HepG2 (cell line): ENCODE measurements around the gene ARHGEF40. TPM values are rescaled to one million over a fixed set of nuclear protein-coding genes. Genes with fewer than 3 reads are reported as not detected.

Experiments
- ATAC-seq: fragments of 200-7000 bp; cut with Tn5 transposase; 3 replicates; pipeline ENCODE4 v1.9.1; 2020; ENCODE audit warnings: mild to moderate bottlenecking, moderate library complexity
- BruUV-seq: library from RNA; stranded (reverse); fragments of 400-500 nt; replicated peaks from 2 replicates; lab custom pipeline; 2021; lab: Mats Ljungman, UMichigan
- CTCF ChIA-PET: fragments of 300-600 bp; formaldehyde crosslinking; extraction: SDS; loops from one replicate; lab custom pipeline; 2021; ENCODE audit warnings: low total read pairs, inconsistent platforms, low intra/inter-chr PET ratio; lab: Yijun Ruan, JAX
- POLR2A ChIA-PET: fragments of 350-600 bp; sonication (Branson Sonifier 250); formaldehyde crosslinking; loops from one replicate; lab custom pipeline; 2020; ENCODE audit warnings: antibody characterized with exemption, inconsistent platforms; lab: Yijun Ruan, JAX
- DNase-seq: peaks from one replicate; pipeline ENCODE4 v3.0.0-alpha.2; 2015; ENCODE audit warnings: low spot score
- FAIRE-seq: peaks from 3 replicates; lab custom pipeline; 2011; peaks lifted over from hg19 to GRCh38; lab: Jason Lieb, UNC
- H2AFZ ChIP-seq: one replicate; pipeline ENCODE4 v1.6.1; 2011; ENCODE audit warnings: low read length, inconsistent platforms
- H3K27ac ChIP-seq: fragments of 300-600 bp; 3 replicates; pipeline ENCODE4 v1.8.0; 2011; ENCODE audit warnings: mixed run types, mild to moderate bottlenecking, mixed read lengths, low read length, inconsistent platforms; ENCODE audit not compliant: insufficient read depth; ENCODE audit errors: extremely low read length
- H3K27me3 ChIP-seq, 2 experiments: fragments of 200-600 bp in 1 of 2; 2 replicates in 1 of 2; 3 replicates in 1 of 2; pipeline versions ENCODE4 v1.6.0 to v1.8.0; 2011; ENCODE audit warnings: low read length in 2 of 2, mild to moderate bottlenecking in 2 of 2, moderate library complexity in 2 of 2, inconsistent platforms in 1 of 2; ENCODE audit not compliant: insufficient read depth in 2 of 2, control insufficient read depth in 1 of 2
- H3K36me3 ChIP-seq, 2 experiments: fragments of 200-600 bp in 1 of 2; replicated peaks in 1 of 2; 2 replicates in 1 of 2; 3 replicates in 1 of 2; pipeline versions ENCODE4 v1.5.1 to v1.8.0; 2011; ENCODE audit warnings: low read length in 2 of 2, inconsistent platforms in 1 of 2; ENCODE audit not compliant: insufficient read depth in 2 of 2, control insufficient read depth in 1 of 2
- H3K4me1 ChIP-seq: 2 replicates; pipeline ENCODE4 v1.5.1; 2012; ENCODE audit warnings: low read length, inconsistent platforms; ENCODE audit not compliant: insufficient read depth
- H3K4me2 ChIP-seq: 2 replicates; pipeline ENCODE4 v1.6.0; 2011; ENCODE audit warnings: low read depth, low read length, inconsistent platforms
- H3K4me3 ChIP-seq, 3 experiments: fragments of 200-600 bp in 1 of 3; sonication (generic), shearing (Covaris generic) in 1 of 3; replicated peaks in 1 of 3; 2 replicates each; pipeline ENCODE4 v1.5.1; 2011 to 2016; ENCODE audit warnings: low read length in 3 of 3, inconsistent platforms in 2 of 3, low read depth in 2 of 3, mild to moderate bottlenecking in 2 of 3, control low read depth in 1 of 3, mixed read lengths in 1 of 3; ENCODE audit not compliant: insufficient read depth in 1 of 3
- H3K79me2 ChIP-seq: one replicate; pipeline ENCODE4 v1.6.1; 2011; ENCODE audit warnings: low read length, inconsistent platforms; ENCODE audit not compliant: insufficient read depth
- H3K9ac ChIP-seq: 2 replicates; pipeline ENCODE4 v1.6.0; 2011; ENCODE audit warnings: mild to moderate bottlenecking, low read depth, low read length, inconsistent platforms; ENCODE audit not compliant: insufficient read depth
- H3K9me3 ChIP-seq: 2 replicates; pipeline ENCODE4 v1.5.1; 2012; ENCODE audit warnings: mild to moderate bottlenecking, low read length
- H4K20me1 ChIP-seq: 2 replicates; pipeline ENCODE4 v1.6.0; 2011; ENCODE audit warnings: inconsistent platforms, mild to moderate bottlenecking, low read length, moderate library complexity; ENCODE audit not compliant: insufficient read depth
- ARHGAP35 ChIP-seq: sonication (generic); formaldehyde crosslinking; IDR thresholded peaks from 2 replicates; pipeline ENCODE4 v1.9.0; 2022; ENCODE audit warnings: mild to moderate bottlenecking, inconsistent platforms, moderate library complexity, missing genetic modification reagents, borderline replicate concordance
- BCL6 ChIP-seq: IDR thresholded peaks from 2 replicates; pipeline ENCODE4 v1.6.1; 2016; ENCODE audit warnings: missing genetic modification reagents, missing compliant biosample characterization
- KDM3A ChIP-seq: IDR thresholded peaks from 2 replicates; pipeline ENCODE4 v1.6.1; 2018; ENCODE audit warnings: low read depth, missing compliant biosample characterization
- MBNL3 ChIP-seq: fragments of 250-450 bp; sonication (Bioruptor Pico); conservative IDR thresholded peaks from 2 replicates; pipeline ENCODE4 v1.8.0; 2022; ENCODE audit warnings: mild to moderate bottlenecking, inconsistent platforms
- SUZ12 ChIP-seq: fragments of 150-350 bp; IDR thresholded peaks from 2 replicates; pipeline ENCODE4 v1.6.1; 2014; ENCODE audit warnings: low read depth, low read length
- ZNF24 ChIP-seq: fragments of 450-650 bp; IDR thresholded peaks from 2 replicates; pipeline ENCODE4 v1.6.1; 2017; ENCODE audit warnings: antibody characterized with exemption, mild to moderate bottlenecking
- ZNF766 ChIP-seq: sonication (generic); formaldehyde crosslinking; IDR thresholded peaks from 2 replicates; pipeline ENCODE4 v1.5.0; 2020; ENCODE audit warnings: missing genetic modification reagents, borderline replicate concordance
- ZNF775 ChIP-seq: sonication (generic); formaldehyde crosslinking; IDR thresholded peaks from 2 replicates; pipeline ENCODE4 v1.4.0; 2020; ENCODE audit warnings: missing genetic modification reagents, mild to moderate bottlenecking, moderate library complexity, borderline replicate concordance
- WGBS: methylation state at CpG from one replicate; pipeline ENCODE4 v1.1.6; 2017; ENCODE audit warnings: low lambda C conversion rate; 5-methylcytosine and 5-hydroxymethylcytosine counted together
- in situ Hi-C: cut with HindIII; loops from 2 replicates; pipeline ENCODE4 v1.10.0; 2017; ENCODE audit warnings: low pct_unique_long_range_greater_than_20kb; ENCODE audit not compliant: extremely low pct_ligation_motif_present
- intact Hi-C: fragments of 100-400 bp; cut with micrococcal nuclease; formaldehyde crosslinking; loops from one replicate; pipeline ENCODE4 v1.10.0; 2022; ENCODE audit not compliant: unreplicated experiment
- polyA plus RNA-seq, 8 experiments: library from polyadenylated mRNA; depleted of rRNA in 3 of 8; stranded (reverse) in 7 of 8; unstranded in 1 of 8; fragments of >200 nt; fragmentation: Illumina TruSeq in 4 of 8; extraction: Trizol in 4 of 8; gene quantifications; 2 replicates each; pipeline versions ENCODE4 v1.2.1 to v1.2.3, GENCODE V29; 2011 to 2016; ENCODE audit warnings: low read depth in 4 of 8, missing spikeins in 1 of 8, mixed read lengths in 1 of 8; ENCODE audit not compliant: insufficient read depth in 1 of 8
- total RNA-seq, 5 experiments: library from RNA; depleted of rRNA; stranded (reverse); fragments of >200 nt; fragmentation: Illumina TruSeq; extraction: Trizol; gene quantifications; 2 replicates each; pipeline ENCODE4 v1.2.3, GENCODE V29; 2016; ENCODE audit warnings: low read depth in 1 of 5
- TF ChIP-seq, protein P1 (sequence below): sonication (generic); formaldehyde crosslinking; IDR thresholded peaks from 2 replicates; pipeline ENCODE4 v1.5.1; 2020; ENCODE audit warnings: mild to moderate bottlenecking, missing genetic modification reagents, borderline replicate concordance
- TF ChIP-seq, protein P2 (sequence below): sonication (generic); formaldehyde crosslinking; IDR thresholded peaks from 2 replicates; pipeline ENCODE4 v1.5.0; 2020; ENCODE audit warnings: mild to moderate bottlenecking, missing genetic modification reagents, borderline replicate concordance
- TF ChIP-seq, protein P3 (sequence below): sonication (generic); formaldehyde crosslinking; IDR thresholded peaks from 2 replicates; pipeline ENCODE4 v1.4.0; 2020; ENCODE audit warnings: mild to moderate bottlenecking, low read depth, missing genetic modification reagents

ARHGEF40 gene
- total and polyA plus RNA-seq, 2 of the 13 experiments (the other 11 are each of a cell fraction or from before 2014, with no cell fraction given) = 28.1 to 78.1 TPM

DNA sequence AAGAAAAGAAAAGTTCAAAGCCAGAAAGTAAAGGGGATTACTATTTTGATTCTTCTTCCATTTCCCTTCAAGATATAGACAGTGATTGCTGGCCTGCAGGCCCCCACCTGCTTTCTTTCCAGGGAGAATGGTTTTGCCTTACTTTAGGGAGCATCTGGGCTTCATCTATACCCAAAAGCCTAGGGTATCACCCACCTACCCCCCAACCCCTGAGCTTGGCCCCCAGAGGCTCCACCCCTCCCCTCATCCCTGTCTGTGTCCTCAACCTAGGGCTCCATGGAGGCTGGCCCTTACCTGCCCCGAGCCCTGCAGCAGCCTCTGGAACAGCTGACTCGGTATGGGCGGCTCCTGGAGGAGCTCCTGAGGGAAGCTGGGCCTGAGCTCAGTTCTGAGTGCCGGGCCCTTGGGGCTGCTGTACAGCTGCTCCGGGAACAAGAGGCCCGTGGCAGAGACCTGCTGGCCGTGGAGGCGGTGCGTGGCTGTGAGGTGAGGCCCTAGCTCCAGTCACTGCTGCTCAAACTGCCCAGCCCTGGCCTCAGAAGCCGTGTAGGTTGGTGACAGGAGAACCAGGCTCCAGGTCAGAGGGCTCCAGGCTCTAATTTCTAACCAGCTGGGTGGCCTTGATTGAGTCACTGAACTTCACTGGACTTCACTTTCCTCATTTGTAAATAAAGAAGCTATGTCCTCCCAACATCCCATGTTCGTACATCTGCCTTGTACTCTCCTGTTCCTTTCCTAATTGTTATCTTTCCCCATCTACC lies 13.6 kb downstream of the ARHGEF40 start:
- no TSS peak for BruUV-seq
- H3K9me3 ChIP-seq = no peaks in the 10 kb centered on the region
- no peak overlapping the region for H3K4me2 ChIP-seq
- H3K36me3 ChIP-seq = peaks cover 52 to 77% of the 10 kb centered on the region in 2 experiments
- ChIA-PET POLR2A (interaction anchor here (0.9 to 4.2 kb wide), 10 partner anchors 9 to 69 kb away, joined by 3 to 47 read pairs (median 5); partner anchors contain the start of genes ARHGEF40 and ZNF219), CTCF (no interaction called here)
- ATAC-seq (peak; percentile 15), DNase-seq (no peak), FAIRE-seq (no peak)
- no peaks in the 10 kb centered on the region for H3K27me3 ChIP-seq
- peaks cover 22% of the 10 kb centered on the region for H3K4me1 ChIP-seq
- in situ Hi-C loops (no loop called here), intact Hi-C loops (no loop called here)
- no peak overlapping the region for H3K4me3 ChIP-seq
- H4K20me1 ChIP-seq = no peaks in the 10 kb centered on the region
- H3K27ac ChIP-seq = no peak overlapping the region
- no peak overlapping the region for H3K9ac ChIP-seq
- no peak overlapping the region for H2AFZ ChIP-seq
- no peaks in the 10 kb centered on the region for H3K79me2 ChIP-seq
- WGBS = 83% methylated on average over 8 of the region's 11 CpGs
- no peak for TF ChIP-seq ARHGAP35 (CRISPR knock-in tag)
- TF ChIP-seq, protein P1, sequence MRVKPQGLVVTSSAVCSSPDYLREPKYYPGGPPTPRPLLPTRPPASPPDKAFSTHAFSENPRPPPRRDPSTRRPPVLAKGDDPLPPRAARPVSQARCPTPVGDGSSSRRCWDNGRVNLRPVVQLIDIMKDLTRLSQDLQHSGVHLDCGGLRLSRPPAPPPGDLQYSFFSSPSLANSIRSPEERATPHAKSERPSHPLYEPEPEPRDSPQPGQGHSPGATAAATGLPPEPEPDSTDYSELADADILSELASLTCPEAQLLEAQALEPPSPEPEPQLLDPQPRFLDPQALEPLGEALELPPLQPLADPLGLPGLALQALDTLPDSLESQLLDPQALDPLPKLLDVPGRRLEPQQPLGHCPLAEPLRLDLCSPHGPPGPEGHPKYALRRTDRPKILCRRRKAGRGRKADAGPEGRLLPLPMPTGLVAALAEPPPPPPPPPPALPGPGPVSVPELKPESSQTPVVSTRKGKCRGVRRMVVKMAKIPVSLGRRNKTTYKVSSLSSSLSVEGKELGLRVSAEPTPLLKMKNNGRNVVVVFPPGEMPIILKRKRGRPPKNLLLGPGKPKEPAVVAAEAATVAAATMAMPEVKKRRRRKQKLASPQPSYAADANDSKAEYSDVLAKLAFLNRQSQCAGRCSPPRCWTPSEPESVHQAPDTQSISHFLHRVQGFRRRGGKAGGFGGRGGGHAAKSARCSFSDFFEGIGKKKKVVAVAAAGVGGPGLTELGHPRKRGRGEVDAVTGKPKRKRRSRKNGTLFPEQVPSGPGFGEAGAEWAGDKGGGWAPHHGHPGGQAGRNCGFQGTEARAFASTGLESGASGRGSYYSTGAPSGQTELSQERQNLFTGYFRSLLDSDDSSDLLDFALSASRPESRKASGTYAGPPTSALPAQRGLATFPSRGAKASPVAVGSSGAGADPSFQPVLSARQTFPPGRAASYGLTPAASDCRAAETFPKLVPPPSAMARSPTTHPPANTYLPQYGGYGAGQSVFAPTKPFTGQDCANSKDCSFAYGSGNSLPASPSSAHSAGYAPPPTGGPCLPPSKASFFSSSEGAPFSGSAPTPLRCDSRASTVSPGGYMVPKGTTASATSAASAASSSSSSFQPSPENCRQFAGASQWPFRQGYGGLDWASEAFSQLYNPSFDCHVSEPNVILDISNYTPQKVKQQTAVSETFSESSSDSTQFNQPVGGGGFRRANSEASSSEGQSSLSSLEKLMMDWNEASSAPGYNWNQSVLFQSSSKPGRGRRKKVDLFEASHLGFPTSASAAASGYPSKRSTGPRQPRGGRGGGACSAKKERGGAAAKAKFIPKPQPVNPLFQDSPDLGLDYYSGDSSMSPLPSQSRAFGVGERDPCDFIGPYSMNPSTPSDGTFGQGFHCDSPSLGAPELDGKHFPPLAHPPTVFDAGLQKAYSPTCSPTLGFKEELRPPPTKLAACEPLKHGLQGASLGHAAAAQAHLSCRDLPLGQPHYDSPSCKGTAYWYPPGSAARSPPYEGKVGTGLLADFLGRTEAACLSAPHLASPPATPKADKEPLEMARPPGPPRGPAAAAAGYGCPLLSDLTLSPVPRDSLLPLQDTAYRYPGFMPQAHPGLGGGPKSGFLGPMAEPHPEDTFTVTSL (CRISPR knock-in tag) = no peak
- TF ChIP-seq BCL6 (CRISPR knock-in tag) = no peak
- no peak for TF ChIP-seq ZNF775 (CRISPR knock-in tag)
- TF ChIP-seq MBNL3 = no peak
- no peak for TF ChIP-seq ZNF766 (CRISPR knock-in tag)
- TF ChIP-seq ZNF24 = no peak
- TF ChIP-seq KDM3A (CRISPR knock-in tag) = no peak
- no peak for TF ChIP-seq SUZ12
- TF ChIP-seq, protein P2, sequence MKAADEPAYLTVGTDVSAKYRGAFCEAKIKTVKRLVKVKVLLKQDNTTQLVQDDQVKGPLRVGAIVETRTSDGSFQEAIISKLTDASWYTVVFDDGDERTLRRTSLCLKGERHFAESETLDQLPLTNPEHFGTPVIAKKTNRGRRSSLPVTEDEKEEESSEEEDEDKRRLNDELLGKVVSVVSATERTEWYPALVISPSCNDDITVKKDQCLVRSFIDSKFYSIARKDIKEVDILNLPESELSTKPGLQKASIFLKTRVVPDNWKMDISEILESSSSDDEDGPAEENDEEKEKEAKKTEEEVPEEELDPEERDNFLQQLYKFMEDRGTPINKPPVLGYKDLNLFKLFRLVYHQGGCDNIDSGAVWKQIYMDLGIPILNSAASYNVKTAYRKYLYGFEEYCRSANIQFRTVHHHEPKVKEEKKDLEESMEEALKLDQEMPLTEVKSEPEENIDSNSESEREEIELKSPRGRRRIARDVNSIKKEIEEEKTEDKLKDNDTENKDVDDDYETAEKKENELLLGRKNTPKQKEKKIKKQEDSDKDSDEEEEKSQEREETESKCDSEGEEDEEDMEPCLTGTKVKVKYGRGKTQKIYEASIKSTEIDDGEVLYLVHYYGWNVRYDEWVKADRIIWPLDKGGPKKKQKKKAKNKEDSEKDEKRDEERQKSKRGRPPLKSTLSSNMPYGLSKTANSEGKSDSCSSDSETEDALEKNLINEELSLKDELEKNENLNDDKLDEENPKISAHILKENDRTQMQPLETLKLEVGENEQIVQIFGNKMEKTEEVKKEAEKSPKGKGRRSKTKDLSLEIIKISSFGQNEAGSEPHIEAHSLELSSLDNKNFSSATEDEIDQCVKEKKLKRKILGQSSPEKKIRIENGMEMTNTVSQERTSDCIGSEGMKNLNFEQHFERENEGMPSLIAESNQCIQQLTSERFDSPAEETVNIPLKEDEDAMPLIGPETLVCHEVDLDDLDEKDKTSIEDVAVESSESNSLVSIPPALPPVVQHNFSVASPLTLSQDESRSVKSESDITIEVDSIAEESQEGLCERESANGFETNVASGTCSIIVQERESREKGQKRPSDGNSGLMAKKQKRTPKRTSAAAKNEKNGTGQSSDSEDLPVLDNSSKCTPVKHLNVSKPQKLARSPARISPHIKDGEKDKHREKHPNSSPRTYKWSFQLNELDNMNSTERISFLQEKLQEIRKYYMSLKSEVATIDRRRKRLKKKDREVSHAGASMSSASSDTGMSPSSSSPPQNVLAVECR = no peak
- TF ChIP-seq, protein P3, sequence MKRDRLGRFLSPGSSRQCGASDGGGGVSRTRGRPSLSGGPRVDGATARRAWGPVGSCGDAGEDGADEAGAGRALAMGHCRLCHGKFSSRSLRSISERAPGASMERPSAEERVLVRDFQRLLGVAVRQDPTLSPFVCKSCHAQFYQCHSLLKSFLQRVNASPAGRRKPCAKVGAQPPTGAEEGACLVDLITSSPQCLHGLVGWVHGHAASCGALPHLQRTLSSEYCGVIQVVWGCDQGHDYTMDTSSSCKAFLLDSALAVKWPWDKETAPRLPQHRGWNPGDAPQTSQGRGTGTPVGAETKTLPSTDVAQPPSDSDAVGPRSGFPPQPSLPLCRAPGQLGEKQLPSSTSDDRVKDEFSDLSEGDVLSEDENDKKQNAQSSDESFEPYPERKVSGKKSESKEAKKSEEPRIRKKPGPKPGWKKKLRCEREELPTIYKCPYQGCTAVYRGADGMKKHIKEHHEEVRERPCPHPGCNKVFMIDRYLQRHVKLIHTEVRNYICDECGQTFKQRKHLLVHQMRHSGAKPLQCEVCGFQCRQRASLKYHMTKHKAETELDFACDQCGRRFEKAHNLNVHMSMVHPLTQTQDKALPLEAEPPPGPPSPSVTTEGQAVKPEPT = no peak
